BLaER1 treated with 17β-estradiol and CSF1 and Interleukin-3, amounts not matched to agents 10 nM and 100 nM (cell line): ENCODE data around the gene CFC1B.
"Not testable (repeated sequence)": the region's sequence is repeated elsewhere in the genome, so short reads cannot be mapped to it uniquely, and the experiment has no call there.

Experiments used
- H3K27ac ChIP-seq, 11 experiments: shearing (Covaris generic); formaldehyde crosslinking; 2 replicates each; pipeline ENCODE4 v1.8.1; 2022
- H3K27me3 ChIP-seq, 11 experiments: shearing (Covaris generic); formaldehyde crosslinking; 2 replicates each; pipeline ENCODE4 v1.8.1; 2022
- H3K36me3 ChIP-seq, 11 experiments: shearing (Covaris generic); formaldehyde crosslinking; 2 replicates each; pipeline ENCODE4 v1.8.1; 2022
- H3K4me1 ChIP-seq, 10 experiments: shearing (Covaris generic); formaldehyde crosslinking; 2 replicates each; pipeline ENCODE4 v1.8.1; 2022
- H3K4me2 ChIP-seq, 11 experiments: shearing (Covaris generic); formaldehyde crosslinking; 2 replicates each; pipeline ENCODE4 v1.8.1; 2022
- H3K4me3 ChIP-seq, 10 experiments: shearing (Covaris generic); formaldehyde crosslinking; 2 replicates each; pipeline ENCODE4 v1.8.1; 2022
- H3K9ac ChIP-seq, 11 experiments: shearing (Covaris generic); formaldehyde crosslinking; 2 replicates each; pipeline ENCODE4 v1.8.1; 2022
- H3K9me3 ChIP-seq, 11 experiments: shearing (Covaris generic); formaldehyde crosslinking; replicated peaks in 1 of 11; 2 replicates each; pipeline ENCODE4 v1.8.1; 2022
- H4K20me1 ChIP-seq, 11 experiments: shearing (Covaris generic); formaldehyde crosslinking; 2 replicates each; pipeline ENCODE4 v1.8.1; 2022

Gene CFC1B

GRCh38 chr2:130520992-130521391, at the start of gene CFC1B:
TSS of gene CFC1B (plus strand) at chr2:130521222. CDS start at chr2:130521485, 263 bp downstream.
- not testable (repeated sequence) for H3K4me2 ChIP-seq, H3K27ac ChIP-seq, H3K36me3 ChIP-seq, H3K9ac ChIP-seq, H4K20me1 ChIP-seq, H3K4me3 ChIP-seq, H3K4me1 ChIP-seq, H3K9me3 ChIP-seq, H3K27me3 ChIP-seq

- H3K4me3 ChIP-seq, H3K4me2 ChIP-seq, H3K4me1 ChIP-seq, H3K36me3 ChIP-seq, H3K9me3 ChIP-seq, H3K9ac ChIP-seq, H3K27me3 ChIP-seq, H4K20me1 ChIP-seq, H3K27ac ChIP-seq: not testable (repeated sequence)
These were observed 29.9 kb upstream of the CFC1B start for GRCh38 chr2:130491073-130491472.

GRCh38 chr2:130509228-130509627, 11.8 kb upstream of the CFC1B start, which contains the start of gene POTEI:
TSS of gene POTEI (minus strand) at chr2:130509328. CDS start at chr2:130509235, 93 bp downstream.
- not testable (repeated sequence) for H3K36me3 ChIP-seq, H3K9me3 ChIP-seq, H3K27me3 ChIP-seq, H4K20me1 ChIP-seq, H3K9ac ChIP-seq, H3K4me2 ChIP-seq, H3K27ac ChIP-seq, H3K4me1 ChIP-seq, H3K4me3 ChIP-seq

DNA sequence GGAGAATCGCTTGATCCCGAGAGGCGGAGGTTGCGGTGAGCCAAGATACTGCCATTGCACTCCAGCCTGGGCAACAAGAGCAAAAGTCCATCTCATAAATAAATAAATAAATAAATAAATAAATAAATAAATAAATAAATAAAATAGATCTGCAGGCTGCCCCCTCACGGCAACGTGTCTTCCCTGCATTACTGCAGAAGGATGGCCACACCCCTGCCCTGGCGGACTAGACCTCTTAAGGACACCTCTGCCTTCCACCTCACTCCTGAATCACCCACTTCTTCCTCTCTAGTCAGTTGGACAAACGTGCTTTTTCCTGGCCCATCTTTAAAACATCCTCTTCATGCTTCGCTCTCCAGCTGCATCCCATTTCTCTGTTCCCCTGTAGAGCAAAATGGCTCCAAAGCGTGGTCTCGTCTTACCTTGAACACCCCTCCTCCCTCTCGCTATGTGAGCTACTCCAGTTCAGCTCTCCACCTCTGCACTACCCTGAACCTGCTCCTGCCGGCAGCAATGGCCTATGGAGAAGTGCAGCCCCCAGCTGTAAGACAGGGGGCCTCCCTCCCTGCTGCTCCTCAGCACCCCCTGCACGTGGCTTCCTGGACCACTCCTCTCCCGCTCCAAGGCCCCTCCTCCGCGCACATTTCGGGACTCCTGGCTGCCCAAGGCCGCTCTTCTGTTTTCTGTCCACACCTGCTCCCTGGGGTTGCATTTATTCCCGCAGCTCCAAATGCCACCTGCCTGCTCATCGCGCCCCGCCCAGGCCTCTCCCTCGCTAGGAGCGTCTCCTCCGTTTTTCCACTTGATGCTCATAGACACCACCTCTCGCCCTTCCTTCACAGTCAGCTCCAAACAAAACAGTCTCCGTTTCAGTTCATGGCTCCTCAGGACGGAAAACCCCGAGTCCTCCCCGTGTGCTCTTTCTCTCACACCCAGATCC, 9.9 kb upstream of the CFC1B start:
- H3K4me1 ChIP-seq, H3K27me3 ChIP-seq: not testable (repeated sequence)

DNA sequence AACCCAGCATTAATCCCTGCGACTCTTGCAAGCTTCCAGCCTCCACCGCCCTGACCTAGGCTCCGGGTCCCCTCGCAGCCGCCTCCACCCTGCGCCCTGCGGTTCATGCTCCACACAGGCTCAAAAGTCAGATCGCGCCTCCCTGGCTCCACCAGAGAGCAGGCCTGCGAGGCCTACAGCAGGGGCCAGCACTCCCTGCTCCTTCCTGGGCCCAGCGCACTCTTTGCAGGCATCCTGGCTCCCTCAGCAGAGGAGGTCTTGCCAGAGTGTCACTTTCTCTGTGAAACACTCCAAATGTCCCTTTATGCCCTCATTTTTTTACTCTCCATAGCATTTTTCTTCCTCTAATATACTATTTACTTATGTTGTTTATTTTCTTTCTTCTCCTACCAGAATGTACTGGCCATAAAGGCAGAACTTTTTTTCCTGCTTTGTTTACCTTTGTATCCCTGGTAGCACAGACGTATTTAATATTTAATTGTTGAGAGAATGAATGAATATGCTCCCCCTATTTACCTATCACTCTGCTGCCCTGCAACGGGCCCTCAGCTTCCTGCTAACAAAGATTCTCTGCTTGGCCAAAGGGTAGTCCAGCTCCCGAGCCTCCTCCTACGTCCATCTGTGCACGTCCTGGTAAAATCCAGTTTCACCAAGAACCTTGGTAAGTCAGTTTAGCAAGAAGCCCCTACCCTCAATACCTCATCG, 9.1 kb upstream of the CFC1B start:
- H3K27ac ChIP-seq, H3K36me3 ChIP-seq: not testable (repeated sequence)

More for the DNA sequence above, 9.9 kb upstream of the CFC1B start:
- not testable (repeated sequence) for H3K4me3 ChIP-seq, H4K20me1 ChIP-seq, H3K9ac ChIP-seq, H3K36me3 ChIP-seq, H3K4me2 ChIP-seq, H3K27ac ChIP-seq, H3K9me3 ChIP-seq

DNA sequence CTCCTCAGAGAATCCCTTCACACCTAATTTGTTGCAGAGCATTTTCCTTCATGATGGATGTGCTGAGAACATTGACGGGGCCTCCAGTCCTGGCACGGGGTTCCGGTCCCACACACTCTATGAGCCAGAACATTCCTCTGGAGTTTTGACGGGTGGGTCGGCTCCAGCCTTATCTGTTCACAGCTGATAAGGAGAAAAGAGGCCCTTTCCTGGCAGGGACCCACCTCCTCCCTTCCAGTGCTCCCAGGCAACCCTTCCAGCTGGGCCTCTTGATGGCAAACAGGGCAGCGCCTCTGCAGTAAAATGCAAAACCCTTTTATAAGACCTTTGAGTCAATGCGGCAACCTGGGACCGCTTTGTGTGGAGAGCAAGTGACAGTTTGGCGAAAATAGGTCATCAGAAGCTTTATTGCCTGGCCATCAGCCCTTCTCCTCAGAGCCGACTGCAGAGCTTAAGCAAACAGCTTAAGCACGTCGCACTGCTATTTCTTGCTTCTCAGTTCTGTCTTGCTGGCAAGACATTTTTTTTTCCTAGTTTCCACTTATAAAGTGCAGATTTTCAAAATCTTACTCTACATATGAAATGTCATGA, 2.4 kb upstream of the CFC1B start:
- not testable (repeated sequence) for H3K4me3 ChIP-seq, H3K36me3 ChIP-seq, H3K4me2 ChIP-seq, H3K27ac ChIP-seq, H3K27me3 ChIP-seq, H3K9ac ChIP-seq, H3K9me3 ChIP-seq, H3K4me1 ChIP-seq, H4K20me1 ChIP-seq

More for the DNA sequence above, 9.1 kb upstream of the CFC1B start:
- H3K9ac ChIP-seq, H3K9me3 ChIP-seq, H3K27me3 ChIP-seq, H3K4me2 ChIP-seq, H3K4me3 ChIP-seq, H3K4me1 ChIP-seq, H4K20me1 ChIP-seq: not testable (repeated sequence)

DNA sequence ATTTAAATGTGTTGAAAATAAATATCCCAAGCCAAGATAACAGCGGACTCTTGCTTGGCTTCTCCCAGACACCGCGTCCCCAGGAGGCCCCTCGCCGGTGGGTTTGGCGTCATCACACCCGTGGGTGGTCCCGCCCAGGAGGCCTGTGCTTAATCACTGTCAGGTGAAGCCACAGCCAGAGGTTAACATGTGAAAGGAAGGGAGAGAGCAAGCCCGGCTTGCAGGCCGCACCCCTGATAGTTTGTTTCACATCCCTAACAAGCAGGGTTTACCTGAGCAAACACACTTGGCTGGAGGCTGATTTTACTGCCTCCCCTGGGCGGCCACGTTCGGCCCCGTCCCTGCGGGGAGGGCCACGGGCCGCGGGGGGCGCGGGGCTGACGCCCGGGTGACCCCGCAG, 1.4 kb downstream of the CFC1B start:
- H3K4me1 ChIP-seq, H3K36me3 ChIP-seq, H4K20me1 ChIP-seq, H3K4me2 ChIP-seq, H3K9me3 ChIP-seq, H3K27ac ChIP-seq, H3K4me3 ChIP-seq, H3K27me3 ChIP-seq, H3K9ac ChIP-seq: not testable (repeated sequence)

- not testable (repeated sequence) for H4K20me1 ChIP-seq, H3K4me3 ChIP-seq
These were observed 6.4 kb downstream of the CFC1B start for GRCh38 chr2:130527365-130527967.

GRCh38 chr2:130529545-130529944, 8.5 kb downstream of the CFC1B start:
- H3K4me3 ChIP-seq, H3K27ac ChIP-seq, H3K9me3 ChIP-seq, H3K27me3 ChIP-seq, H3K9ac ChIP-seq, H4K20me1 ChIP-seq, H3K36me3 ChIP-seq, H3K4me2 ChIP-seq, H3K4me1 ChIP-seq: not testable (repeated sequence)

More at GRCh38 chr2:130527365-130527967, 6.4 kb downstream of the CFC1B start:
- not testable (repeated sequence) for H3K4me1 ChIP-seq, H3K27ac ChIP-seq, H3K27me3 ChIP-seq, H3K36me3 ChIP-seq, H3K4me2 ChIP-seq, H3K9ac ChIP-seq, H3K9me3 ChIP-seq

- not testable (repeated sequence) for H3K4me1 ChIP-seq, H4K20me1 ChIP-seq, H3K27ac ChIP-seq, H3K4me3 ChIP-seq, H3K9me3 ChIP-seq, H3K4me2 ChIP-seq, H3K36me3 ChIP-seq, H3K27me3 ChIP-seq, H3K9ac ChIP-seq
These were observed 9.2 kb downstream of the CFC1B start for GRCh38 chr2:130530212-130530611.

GRCh38 chr2:130531225-130531624, 10.2 kb downstream of the CFC1B start:
- not testable (repeated sequence) for H3K27me3 ChIP-seq, H3K9ac ChIP-seq, H3K4me2 ChIP-seq, H3K4me1 ChIP-seq, H3K9me3 ChIP-seq, H4K20me1 ChIP-seq, H3K4me3 ChIP-seq, H3K36me3 ChIP-seq, H3K27ac ChIP-seq

DNA sequence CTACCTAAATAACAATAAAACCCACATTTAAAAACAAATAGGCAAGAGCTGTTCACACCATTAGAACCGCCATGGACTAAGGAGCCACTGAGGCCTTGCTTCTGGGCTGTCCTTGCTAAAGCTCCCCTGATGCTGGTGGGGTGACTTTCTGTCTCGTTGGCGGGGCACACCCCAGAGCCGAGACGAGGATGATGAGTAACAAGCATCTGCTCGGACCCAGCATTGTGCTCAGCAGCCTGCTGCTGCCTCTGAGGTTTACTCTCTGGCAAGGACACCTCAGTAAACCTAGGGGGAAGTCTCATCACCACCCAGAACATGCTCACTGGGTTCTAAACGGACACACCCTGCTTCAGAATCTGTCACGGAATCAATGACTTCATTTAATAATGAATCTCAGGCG, 10.7 kb downstream of the CFC1B start:
- not testable (repeated sequence) for H4K20me1 ChIP-seq, H3K4me2 ChIP-seq, H3K27ac ChIP-seq, H3K36me3 ChIP-seq, H3K9ac ChIP-seq, H3K9me3 ChIP-seq, H3K4me1 ChIP-seq, H3K4me3 ChIP-seq, H3K27me3 ChIP-seq

DNA sequence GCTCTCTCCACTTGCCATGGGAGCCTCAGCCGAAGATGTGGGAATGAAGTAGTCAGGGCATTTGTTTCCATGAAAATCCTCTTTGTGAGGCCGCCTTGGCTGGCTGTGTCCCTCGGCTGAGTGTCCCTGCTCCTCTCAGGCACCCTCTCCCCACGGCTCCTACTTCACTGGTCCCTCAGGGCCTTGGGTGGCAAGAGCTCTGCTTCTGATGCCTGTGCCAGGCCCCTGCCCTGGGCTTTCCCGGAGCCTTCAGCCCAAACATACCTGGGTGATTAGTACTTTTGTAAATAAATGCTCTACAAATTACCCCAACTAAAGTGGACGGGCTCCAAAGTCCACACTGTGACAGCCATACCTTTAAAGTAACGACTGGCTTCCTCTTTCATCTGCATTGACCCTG, 15.6 kb downstream of the CFC1B start:
- not testable (repeated sequence) for H3K27ac ChIP-seq, H3K4me1 ChIP-seq, H3K27me3 ChIP-seq, H4K20me1 ChIP-seq, H3K9ac ChIP-seq, H3K36me3 ChIP-seq, H3K9me3 ChIP-seq, H3K4me3 ChIP-seq, H3K4me2 ChIP-seq

- not testable (repeated sequence) for H3K36me3 ChIP-seq, H3K27me3 ChIP-seq, H3K9me3 ChIP-seq, H3K4me3 ChIP-seq, H3K4me2 ChIP-seq, H3K27ac ChIP-seq, H4K20me1 ChIP-seq, H3K9ac ChIP-seq, H3K4me1 ChIP-seq
These were observed 17.2 kb downstream of the CFC1B start for GRCh38 chr2:130538271-130538670.
